DND-41 (cell line): ENCODE results near the gene IQGAP3.

Experiments
- EZH2 ChIP-seq: IDR thresholded peaks from 3 replicates; pipeline ENCODE4 v1.6.1; 2012; ENCODE audit warnings: borderline replicate concordance, low read depth, mild to moderate bottlenecking, moderate library complexity, low read length, inconsistent platforms; ENCODE audit not compliant: severe bottlenecking
- TF ChIP-seq, protein P1 (sequence below): IDR thresholded peaks from 2 replicates; pipeline ENCODE4 v1.5.1; 2012; ENCODE audit warnings: borderline replicate concordance, low read length, moderate library complexity, mild to moderate bottlenecking; ENCODE audit not compliant: poor library complexity, severe bottlenecking; ENCODE audit errors: extremely low read depth

DNA sequence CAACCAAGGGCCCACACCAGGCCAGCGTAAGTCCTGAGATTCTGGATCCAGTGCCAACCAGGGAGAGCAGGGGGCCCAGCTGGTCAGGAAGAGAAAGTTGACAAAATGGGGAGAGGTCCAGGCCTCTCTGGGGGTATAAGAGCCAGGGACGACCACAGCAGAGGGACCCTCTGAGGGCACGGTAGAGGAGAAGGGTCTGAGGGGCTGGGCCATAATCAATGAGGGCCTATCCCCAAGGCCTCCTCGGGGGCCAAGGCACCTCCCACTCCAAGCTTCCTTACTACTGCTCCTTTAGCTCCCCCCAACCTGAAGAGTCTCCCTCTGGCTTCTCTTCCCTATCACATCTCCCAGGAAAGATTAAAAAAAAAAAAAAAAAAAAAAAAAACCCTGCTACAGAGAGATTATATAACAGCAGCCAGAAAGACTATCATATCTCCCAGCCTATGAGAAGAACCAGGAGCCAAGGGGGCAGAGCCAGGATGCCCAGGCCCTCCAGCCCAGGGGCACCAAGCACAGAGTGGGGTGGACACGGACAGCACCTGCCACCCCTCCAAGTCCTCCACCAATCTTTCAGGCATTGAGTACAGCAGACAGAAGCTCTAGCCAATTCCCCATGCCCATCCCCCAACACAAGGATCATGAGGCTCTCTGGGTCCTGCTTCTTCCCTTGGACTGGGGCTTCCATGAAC lies 74.5 kb downstream of the IQGAP3 start:
- TF ChIP-seq, protein P1, sequence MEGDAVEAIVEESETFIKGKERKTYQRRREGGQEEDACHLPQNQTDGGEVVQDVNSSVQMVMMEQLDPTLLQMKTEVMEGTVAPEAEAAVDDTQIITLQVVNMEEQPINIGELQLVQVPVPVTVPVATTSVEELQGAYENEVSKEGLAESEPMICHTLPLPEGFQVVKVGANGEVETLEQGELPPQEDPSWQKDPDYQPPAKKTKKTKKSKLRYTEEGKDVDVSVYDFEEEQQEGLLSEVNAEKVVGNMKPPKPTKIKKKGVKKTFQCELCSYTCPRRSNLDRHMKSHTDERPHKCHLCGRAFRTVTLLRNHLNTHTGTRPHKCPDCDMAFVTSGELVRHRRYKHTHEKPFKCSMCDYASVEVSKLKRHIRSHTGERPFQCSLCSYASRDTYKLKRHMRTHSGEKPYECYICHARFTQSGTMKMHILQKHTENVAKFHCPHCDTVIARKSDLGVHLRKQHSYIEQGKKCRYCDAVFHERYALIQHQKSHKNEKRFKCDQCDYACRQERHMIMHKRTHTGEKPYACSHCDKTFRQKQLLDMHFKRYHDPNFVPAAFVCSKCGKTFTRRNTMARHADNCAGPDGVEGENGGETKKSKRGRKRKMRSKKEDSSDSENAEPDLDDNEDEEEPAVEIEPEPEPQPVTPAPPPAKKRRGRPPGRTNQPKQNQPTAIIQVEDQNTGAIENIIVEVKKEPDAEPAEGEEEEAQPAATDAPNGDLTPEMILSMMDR: no peak
- no peak for TF ChIP-seq EZH2
